ENCODE measurements around the gene BBX.

DNA sequence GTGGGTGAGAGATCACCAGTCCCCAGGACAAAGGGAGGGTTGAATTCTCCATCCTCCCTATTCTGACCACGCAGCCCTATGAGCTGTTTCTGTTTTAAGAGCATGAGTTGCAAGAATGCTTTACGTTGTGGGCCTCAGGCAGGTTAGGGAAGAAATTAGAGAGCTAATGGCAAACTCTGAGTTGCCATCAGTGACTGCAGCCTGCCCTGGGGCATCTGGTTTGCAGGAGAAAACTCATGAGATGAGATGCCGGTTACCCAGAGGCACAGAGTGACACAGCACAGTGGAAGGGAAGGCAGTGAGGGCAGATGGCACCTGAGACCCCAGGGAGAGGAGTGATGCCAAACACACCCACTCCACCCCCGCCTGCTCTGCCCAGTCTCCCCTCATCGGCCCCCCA, 302.8 kb downstream of the BBX start:
- no peak for TF ChIP-seq CTCF (IDR thresholded peaks at IDR 0.05; ENCODE audit: insufficient read depth, low read length)
- no peak for TF ChIP-seq REST (IDR thresholded peaks at IDR 0.05; ENCODE audit: insufficient replicate concordance, low read depth)
